GM23338 (cell line): ENCODE data around the gene GALM. TPM values are rescaled to one million over a fixed set of nuclear protein-coding genes. Genes with fewer than 3 reads are reported as not detected.

ENCODE experiments used
- ATAC-seq: fragments of 200-7000 bp; cut with Tn5 transposase; 3 replicates; pipeline ENCODE4 v1.9.1; 2020
- DNase-seq: peaks from one replicate; pipeline ENCODE4 v3.0.0-alpha.2; 2015; ENCODE audit warnings: low spot score
- H2AFZ ChIP-seq: fragments of 200-600 bp; sonication (generic); 2 replicates; pipeline ENCODE4 v1.8.0; 2016; ENCODE audit warnings: antibody characterized with exemption, mild to moderate bottlenecking, moderate library complexity
- H3F3A ChIP-seq: fragments of 200-600 bp; sonication (generic); replicated peaks from 2 replicates; pipeline ENCODE4 v1.8.0; 2017; ENCODE audit warnings: antibody characterized with exemption, mixed run types, low read depth
- H3K27ac ChIP-seq: fragments of 200-600 bp; sonication (generic); 2 replicates; pipeline ENCODE4 v1.6.1; 2016; ENCODE audit warnings: low read depth
- H3K27me3 ChIP-seq: fragments of 200-600 bp; sonication (generic); 2 replicates; pipeline ENCODE4 v1.8.0; 2016; ENCODE audit warnings: mild to moderate bottlenecking, mixed run types, moderate library complexity; ENCODE audit not compliant: insufficient read depth
- H3K36me3 ChIP-seq: fragments of 200-600 bp; sonication (generic); 2 replicates; pipeline ENCODE4 v1.8.0; 2016; ENCODE audit warnings: mild to moderate bottlenecking; ENCODE audit not compliant: insufficient read depth
- H3K4me1 ChIP-seq: fragments of 200-600 bp; sonication (generic); 2 replicates; pipeline ENCODE4 v1.8.0; 2016; ENCODE audit warnings: mild to moderate bottlenecking, moderate library complexity; ENCODE audit not compliant: insufficient read depth
- H3K4me2 ChIP-seq: fragments of 200-600 bp; sonication (generic); 2 replicates; pipeline ENCODE4 v1.7.1; 2017; ENCODE audit warnings: mixed run types
- H3K4me3 ChIP-seq: fragments of 200-600 bp; sonication (generic); 2 replicates; pipeline ENCODE4 v1.6.1; 2016; ENCODE audit warnings: mixed run types
- H3K79me2 ChIP-seq: fragments of 200-600 bp; sonication (generic); replicated peaks from 2 replicates; pipeline ENCODE4 v1.8.0; 2017; ENCODE audit warnings: mild to moderate bottlenecking; ENCODE audit not compliant: insufficient read depth
- H3K9me2 ChIP-seq: fragments of 200-600 bp; sonication (generic); 2 replicates; pipeline ENCODE4 v1.8.0; 2017; ENCODE audit not compliant: insufficient read depth
- H4K20me1 ChIP-seq: fragments of 200-600 bp; sonication (generic); replicated peaks from 2 replicates; pipeline ENCODE4 v1.8.0; 2017; ENCODE audit warnings: mild to moderate bottlenecking; ENCODE audit not compliant: insufficient read depth
- H3K27ac Mint-ChIP-seq: 2 replicates; pipeline ENCODE4 v1.8.0; 2020; ENCODE audit warnings: inconsistent platforms, mild to moderate bottlenecking, moderate library complexity, mixed read lengths
- H3K27me3 Mint-ChIP-seq: 3 replicates; pipeline ENCODE4 v1.8.0; 2022; ENCODE audit warnings: low read depth, mild to moderate bottlenecking, moderate library complexity, mixed read lengths, inconsistent platforms; ENCODE audit not compliant: insufficient read depth, poor library complexity
- H3K36me3 Mint-ChIP-seq: 3 replicates; pipeline ENCODE4 v1.8.0; 2021; ENCODE audit warnings: low read depth, mild to moderate bottlenecking, inconsistent platforms, moderate library complexity, mixed read lengths
- H3K4me1 Mint-ChIP-seq: 3 replicates; pipeline ENCODE4 v1.8.0; 2020; ENCODE audit warnings: mild to moderate bottlenecking, inconsistent platforms, mixed read lengths
- H3K4me3 Mint-ChIP-seq: 3 replicates; pipeline ENCODE4 v1.8.0; 2021; ENCODE audit warnings: moderate library complexity, mild to moderate bottlenecking, inconsistent platforms, mixed read lengths
- H3K9me3 Mint-ChIP-seq: 3 replicates; pipeline ENCODE4 v1.8.0; 2020; ENCODE audit warnings: moderate library complexity, mild to moderate bottlenecking, inconsistent platforms, mixed read lengths
- CTCF ChIP-seq, 2 experiments: fragments of 200-600 bp in 1 of 2; sonication (generic) in 1 of 2; conservative IDR thresholded peaks; 2 replicates each; pipeline versions ENCODE4 v1.5.1 to v1.6.1; 2016 to 2017; ENCODE audit warnings: antibody characterized with exemption in 2 of 2, low read depth in 2 of 2, mild to moderate bottlenecking in 2 of 2, moderate library complexity in 1 of 2
- ETS1 ChIP-seq: IDR thresholded peaks from 2 replicates; pipeline ENCODE4 v1.6.1; 2016; ENCODE audit warnings: antibody characterized with exemption
- EZH2 ChIP-seq: fragments of 200-600 bp; sonication (generic); IDR thresholded peaks from one replicate; pipeline ENCODE4 v1.8.0; 2017; ENCODE audit warnings: antibody characterized with exemption, mild to moderate bottlenecking, low read depth; ENCODE audit not compliant: unreplicated experiment
- JUNB ChIP-seq: IDR thresholded peaks from one replicate; pipeline ENCODE4 v1.6.1; 2016; ENCODE audit warnings: antibody characterized with exemption; ENCODE audit not compliant: unreplicated experiment
- NANOG ChIP-seq: IDR thresholded peaks from 2 replicates; pipeline ENCODE4 v1.6.1; 2016; ENCODE audit warnings: antibody characterized with exemption, borderline replicate concordance
- POLR2AphosphoS5 ChIP-seq: IDR thresholded peaks from 2 replicates; pipeline ENCODE4 v1.6.1; 2016; ENCODE audit warnings: antibody characterized with exemption, low read depth
- REST ChIP-seq: IDR thresholded peaks from one replicate; pipeline ENCODE4 v1.6.1; 2018; ENCODE audit warnings: antibody characterized with exemption; ENCODE audit not compliant: unreplicated experiment
- ZNF114 ChIP-seq: fragments of 250-450 bp; sonication (Bioruptor Pico); IDR thresholded peaks from 2 replicates; pipeline ENCODE4 v1.5.0; 2020; ENCODE audit warnings: mild to moderate bottlenecking, moderate library complexity
- ZNF331 ChIP-seq: fragments of 250-450 bp; sonication (Bioruptor Pico); IDR thresholded peaks from 2 replicates; pipeline ENCODE4 v1.5.0; 2020; ENCODE audit warnings: low read depth, mild to moderate bottlenecking, moderate library complexity
- ZNF462 ChIP-seq: fragments of 250-450 bp; sonication (Bioruptor Pico); IDR thresholded peaks from 2 replicates; pipeline ENCODE4 v1.5.0; 2020; ENCODE audit warnings: mild to moderate bottlenecking, moderate library complexity
- polyA plus RNA-seq: library from polyadenylated mRNA; unstranded; fragments of >200 nt; fragmentation: Nextera tagmentation; extraction: Ambion mirVana; gene quantifications from 2 replicates; pipeline ENCODE4 v1.2.1, GENCODE V29; 2016
- total RNA-seq: library from RNA; depleted of rRNA; stranded (reverse); fragments of >200 nt; shearing (Covaris generic); gene quantifications from 2 replicates; pipeline ENCODE4 v1.2.3, GENCODE V29; 2014

GALM gene
- total and polyA plus RNA-seq, 2 experiments from 2014 or later: 9.3 to 21.6 TPM

GRCh38 chr2:38633895-38634294 is 32.0 kb upstream of the GALM start:
- H3K4me3 ChIP-seq: no peak overlapping the region
- H3K4me1 ChIP-seq: no peaks in the 10 kb centered on the region; the same call in 1 of the 2 replicates
- H3K79me2 ChIP-seq: no peaks in the 10 kb centered on the region
- no peaks in the 10 kb centered on the region for H3K36me3 Mint-ChIP-seq
- no peak overlapping the region for H3K4me3 Mint-ChIP-seq
- no peak overlapping the region for H3K27ac ChIP-seq
- DNase-seq (no peak), ATAC-seq (no peak)
- no peaks in the 10 kb centered on the region for H3K36me3 ChIP-seq
- peak overlapping the region; percentile 54; the same call in 1 of the 2 replicates for H3K4me2 ChIP-seq
- H3K27ac Mint-ChIP-seq: no peak overlapping the region
- no peaks in the 10 kb centered on the region for H3K4me1 Mint-ChIP-seq
- H3K9me2 ChIP-seq: no peaks in the 10 kb centered on the region
- no peaks in the 10 kb centered on the region for H3K27me3 ChIP-seq
- TF ChIP-seq ETS1: no peak
- no peak for TF ChIP-seq ZNF331
- TF ChIP-seq POLR2AphosphoS5: no peak
- TF ChIP-seq NANOG: no peak
- no peak for TF ChIP-seq EZH2
- TF ChIP-seq ZNF114 (CRISPR knock-in tag): no peak
- no peak for TF ChIP-seq CTCF (conservative IDR thresholded peaks at IDR 0.05; ENCODE audit: low read depth in 2 of 2)
- TF ChIP-seq ZNF462: no peak
- TF ChIP-seq JUNB: no peak
- TF ChIP-seq REST: no peak
- peaks cover 4% of the 10 kb centered on the region; the same call in 2 of the 3 replicates for H3K9me3 Mint-ChIP-seq
- no peaks in the 10 kb centered on the region for H3F3A ChIP-seq
- H3K27me3 Mint-ChIP-seq: peaks cover 1% of the 10 kb centered on the region
- no peaks in the 10 kb centered on the region for H4K20me1 ChIP-seq
- H2AFZ ChIP-seq: no peak overlapping the region
